ENCODE measurements around the gene SPATA18.
"Not testable (repeated sequence)": the region's sequence is repeated elsewhere in the genome, so short reads cannot be mapped to it uniquely, and the experiment has no call there.

The SPATA18 gene

GRCh38 chr4:52110171-52110570 is 59.1 kb downstream of the SPATA18 start:
- no peak for DNase-seq

- DNase-seq, result no peak
These were observed 60.9 kb downstream of the SPATA18 start for GRCh38 chr4:52111995-52112394.

- no peak for DNase-seq
These were observed 61.3 kb downstream of the SPATA18 start for GRCh38 chr4:52112411-52112810.

- no peak for DNase-seq
These were observed 65.5 kb downstream of the SPATA18 start for GRCh38 chr4:52116641-52117040.

- no peak for DNase-seq
These were observed 75.1 kb downstream of the SPATA18 start for GRCh38 chr4:52126226-52126625.

GRCh38 chr4:52126966-52127365 is 75.9 kb downstream of the SPATA18 start:
- no peak for DNase-seq

- no peak for DNase-seq
These were observed 84.1 kb downstream of the SPATA18 start for GRCh38 chr4:52135171-52135570.

- DNase-seq, result not testable (repeated sequence)
These were observed 86.0 kb downstream of the SPATA18 start for GRCh38 chr4:52137152-52137551.

- no peak for DNase-seq
These were observed 91.7 kb downstream of the SPATA18 start for GRCh38 chr4:52142816-52143215.

- DNase-seq, result no peak
These were observed 92.7 kb downstream of the SPATA18 start for GRCh38 chr4:52143815-52144214.

- DNase-seq, result no peak
These were observed 93.3 kb downstream of the SPATA18 start for GRCh38 chr4:52144372-52144771.

All from hippocampal formation (tissue), 2 donors.